ENCODE results near the gene DCTPP1. TPM values are rescaled to one million over a fixed set of nuclear protein-coding genes. Genes with fewer than 3 reads are reported as not detected.

The DCTPP1 gene
- total RNA-seq, result 20.0 TPM

GRCh38 chr16:30429678-30430427 lies at the start of gene DCTPP1:
TSS of gene DCTPP1 (minus strand) at chr16:30430030. CDS start at chr16:30429980, 50 bp downstream.

DNA sequence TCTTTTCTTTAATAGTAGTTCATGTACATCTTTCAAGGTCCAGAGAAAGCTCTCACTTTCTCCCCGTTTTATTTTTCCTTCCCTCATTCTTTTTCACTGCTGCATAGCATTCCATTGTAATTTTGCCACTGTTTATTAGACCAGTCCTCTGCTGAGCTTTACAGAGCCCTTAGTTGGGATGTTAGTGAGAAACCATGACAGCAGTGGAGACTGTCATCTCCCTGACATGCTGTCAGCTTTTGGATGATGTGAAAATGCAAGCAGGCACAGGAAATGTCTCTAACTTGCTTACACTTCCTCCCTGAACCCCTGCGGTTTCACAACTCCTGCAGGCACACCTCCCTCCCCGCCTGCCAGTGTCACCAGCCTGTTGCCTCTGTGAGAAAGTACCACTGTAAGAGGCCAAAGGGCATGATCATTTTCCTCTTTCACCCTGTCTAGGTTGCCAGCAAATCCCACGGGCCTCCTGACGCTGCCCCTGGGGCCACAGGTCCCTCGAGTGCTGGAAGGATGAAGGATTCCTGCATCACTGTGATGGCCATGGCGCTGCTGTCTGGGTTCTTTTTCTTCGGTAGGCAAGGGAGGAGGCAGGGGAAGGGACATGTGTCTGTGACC lies 42.6 kb upstream of the DCTPP1 start, which contains the start of gene ITGAL:
TSS of gene ITGAL (plus strand) at position 415 of the 615 bp plus-strand sequence. CDS start at position 511, 96 bp downstream.

DNA sequence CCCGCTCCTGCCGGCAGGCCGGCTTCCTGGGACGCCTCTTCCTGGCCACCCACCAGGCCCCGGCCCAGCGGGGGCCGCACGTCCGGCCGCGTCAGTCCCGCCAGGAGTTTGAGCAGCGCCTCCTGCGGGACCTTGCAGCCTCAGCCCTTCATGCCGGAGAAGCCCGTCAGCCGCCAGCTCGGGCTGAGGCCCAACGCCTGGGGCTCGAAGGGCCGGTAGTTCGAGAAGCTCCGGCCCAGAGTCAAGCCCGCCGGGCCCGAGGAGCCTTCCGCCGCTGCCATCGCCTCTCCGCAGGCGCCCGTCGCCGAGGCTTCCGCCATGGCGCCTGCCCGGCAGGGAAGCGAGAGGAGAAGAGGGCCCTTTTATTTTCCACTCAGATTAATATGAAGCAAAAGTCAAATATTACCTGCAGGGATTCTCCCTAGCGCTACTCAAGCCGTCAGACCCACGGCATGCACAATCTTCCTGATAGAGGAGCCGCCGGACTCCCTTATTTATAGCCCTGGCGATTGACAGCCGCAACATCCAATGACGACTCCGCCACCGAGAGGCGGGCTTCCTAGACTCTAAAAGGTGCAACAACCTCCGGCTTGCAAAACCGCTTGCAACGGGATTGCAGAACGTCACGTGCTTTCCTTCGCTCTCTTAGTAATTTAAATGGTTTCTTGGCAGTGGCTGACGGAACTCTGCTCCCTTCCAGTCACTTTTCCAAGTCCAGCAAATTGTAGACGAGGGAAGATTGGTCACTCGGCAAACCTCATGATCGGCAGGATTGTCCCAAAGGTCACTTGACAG lies 15.8 kb upstream of the DCTPP1 start, which contains the start of gene SEPHS2:
TSS of gene SEPHS2 (minus strand) at position 467 of the 795 bp plus-strand sequence. CDS start at position 320, 147 bp downstream.

DNA sequence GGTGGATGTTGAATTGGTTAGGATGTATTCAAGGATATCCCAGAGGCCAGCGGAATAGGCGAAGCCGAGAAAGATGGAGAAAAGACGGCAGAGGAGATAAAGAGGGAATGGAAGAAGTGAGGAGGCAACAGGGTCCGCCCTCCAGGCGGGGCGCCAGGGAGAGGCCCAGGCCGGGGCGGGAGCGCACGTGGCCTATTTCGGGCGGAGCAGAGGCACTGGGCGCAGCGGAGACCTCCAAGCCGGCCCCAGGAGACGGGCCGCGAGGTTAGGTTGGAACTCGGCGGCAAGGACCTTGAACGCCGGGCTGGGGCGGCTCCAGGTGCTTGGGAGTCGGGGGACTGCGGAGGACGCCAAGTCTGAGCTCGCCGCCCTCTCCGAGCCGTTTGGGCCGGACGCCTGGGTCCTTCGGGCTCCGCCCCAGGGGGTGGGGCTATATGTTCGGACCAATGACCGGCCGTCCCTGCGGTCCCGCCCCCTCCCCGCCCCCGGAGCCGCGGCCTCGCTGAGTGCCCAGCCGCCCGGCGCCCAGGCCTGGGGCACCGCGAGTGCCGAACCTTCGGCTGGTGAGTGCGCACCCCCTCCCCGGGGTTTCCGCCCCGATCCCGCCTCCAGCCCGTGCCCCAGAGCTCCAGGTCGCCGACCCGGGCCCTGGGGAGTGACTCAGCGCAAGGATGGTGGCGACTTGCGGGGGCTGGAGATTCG lies 22.6 kb downstream of the DCTPP1 start, which contains the start of gene ZNF771:
TSS of gene ZNF771 (plus strand) at position 505 of the 702 bp plus-strand sequence. CDS start 448 bp downstream, outside the sequence.

DNA sequence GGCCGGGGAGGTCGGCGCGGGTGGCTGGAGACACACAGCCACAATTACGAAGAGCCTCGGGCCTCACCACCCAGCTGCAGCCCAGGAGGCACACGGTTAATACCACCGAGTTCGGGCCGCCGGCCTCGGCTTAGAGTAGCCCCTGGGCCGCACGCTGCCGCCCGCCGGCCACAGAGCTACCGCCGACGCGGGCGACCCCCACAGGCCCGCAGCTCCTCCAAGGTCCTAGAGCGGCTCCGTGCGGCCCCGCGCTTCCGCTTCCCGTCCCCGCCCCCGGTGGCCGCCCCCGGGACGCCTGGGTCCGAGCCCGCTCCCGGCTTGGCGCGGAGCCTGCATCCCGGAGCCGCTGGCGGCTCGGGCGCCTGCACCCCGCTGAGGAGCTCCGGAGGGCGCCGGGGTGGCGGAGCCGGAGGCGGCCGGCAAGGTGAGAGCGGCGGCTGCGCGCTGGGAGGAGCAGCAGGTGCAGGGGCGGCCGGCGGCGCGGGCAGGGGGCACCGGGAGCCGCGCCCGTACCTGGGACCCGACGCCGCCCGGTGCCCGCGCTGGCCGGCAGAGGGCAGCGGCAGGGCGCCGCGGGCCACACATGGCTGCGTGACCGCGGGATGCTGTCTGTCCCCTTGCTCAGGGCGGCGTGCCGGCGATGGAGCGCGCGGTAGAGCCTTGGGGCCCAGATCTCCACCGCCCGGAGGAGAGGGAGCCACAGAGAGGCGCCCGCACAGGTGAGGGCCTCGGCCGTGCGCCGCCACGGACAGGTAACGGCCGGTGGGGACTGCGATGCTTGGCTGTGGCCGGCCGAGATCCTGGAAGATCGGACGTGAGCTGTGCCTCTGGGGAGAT lies 34.5 kb downstream of the DCTPP1 start, which contains the start of gene ZNF48:
TSS of gene ZNF48 (plus strand) at position 266 of the 837 bp plus-strand sequence. CDS start at position 641, 375 bp downstream.

DNA sequence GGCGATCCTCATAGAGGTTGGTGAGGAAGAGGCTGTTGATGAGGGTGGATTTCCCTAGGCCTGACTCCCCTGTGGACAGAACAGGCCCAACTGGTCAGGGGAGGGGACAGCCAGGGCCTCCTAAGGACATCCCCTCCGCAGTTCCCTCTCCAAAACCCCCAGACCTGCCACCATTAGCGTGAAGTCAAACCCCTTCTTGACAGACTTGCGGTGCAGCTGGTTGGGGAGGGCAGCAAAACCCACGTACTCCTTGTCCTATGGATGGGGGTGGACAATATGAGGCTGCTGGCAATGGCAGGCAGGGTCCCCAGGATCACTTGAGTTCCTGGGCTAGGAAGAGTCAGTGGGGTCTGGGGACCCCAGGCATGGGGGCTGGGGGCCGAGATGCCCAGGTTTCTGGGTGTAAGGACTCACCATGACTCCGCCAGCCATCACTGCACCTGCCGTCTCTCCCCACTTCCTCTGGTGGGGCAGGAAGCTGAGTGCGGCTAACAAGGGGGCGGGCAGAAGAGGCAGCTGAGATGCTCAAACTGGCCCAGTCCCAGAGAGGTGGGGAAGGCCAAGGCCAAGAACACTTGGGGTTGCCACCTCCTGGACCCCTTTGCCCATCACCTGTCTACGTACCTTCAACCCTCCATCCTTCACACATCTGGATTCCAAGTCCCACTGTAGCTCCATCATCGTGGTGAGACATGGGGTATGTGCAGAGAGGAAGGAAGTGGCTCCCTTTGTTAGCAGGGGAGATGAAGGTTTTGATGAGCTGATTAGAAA lies 47.5 kb downstream of the DCTPP1 start, which contains the start of gene SEPTIN1:
TSS of gene SEPTIN1 (minus strand) at position 451 of the 771 bp plus-strand sequence. CDS start at position 432, 19 bp downstream.

GRCh38 chr16:30374538-30374937 lies 55.3 kb downstream of the DCTPP1 start, which contains the start of gene MYL11:
TSS of gene MYL11 (plus strand) at chr16:30374802. CDS start at chr16:30374858, 56 bp downstream.

Other genes with a start within 250 kb of the DCTPP1 start
- gene CORO1A, start 246.4 kb downstream of the DCTPP1 start, total RNA-seq, result 13.0 TPM
- 50.9 TPM for gene BOLA2B, start 236.4 kb downstream of the DCTPP1 start, total RNA-seq
- 11.5 TPM for gene SLX1A, start 236.2 kb downstream of the DCTPP1 start, total RNA-seq
- gene SULT1A3, start 230.8 kb downstream of the DCTPP1 start, total RNA-seq, result 10.4 TPM
- gene NPIPB13, start 181.6 kb downstream of the DCTPP1 start, total RNA-seq, result not detected
- gene CD2BP2, start 74.7 kb downstream of the DCTPP1 start, total RNA-seq, result 38.5 TPM
- gene TBC1D10B, start 59.5 kb downstream of the DCTPP1 start, total RNA-seq, result 38.1 TPM
- 194 TPM for gene MYL11, start 55.2 kb downstream of the DCTPP1 start, total RNA-seq
- 0.44 TPM for gene SEPTIN1, start 47.5 kb downstream of the DCTPP1 start, total RNA-seq
- 18.3 TPM for gene ZNF48, start 34.6 kb downstream of the DCTPP1 start, total RNA-seq
- gene ZNF771, start 22.4 kb downstream of the DCTPP1 start, total RNA-seq, result 8.4 TPM
- 17.2 TPM for gene SEPHS2, start 15.8 kb upstream of the DCTPP1 start, total RNA-seq
- gene ITGAL, start 42.7 kb upstream of the DCTPP1 start, total RNA-seq, result 3.8 TPM
- 26.4 TPM for gene ZNF768, start 96.5 kb upstream of the DCTPP1 start, total RNA-seq
- 18.6 TPM for gene ZNF747, start 104.8 kb upstream of the DCTPP1 start, total RNA-seq
- gene ZNF764, start 128.3 kb upstream of the DCTPP1 start, total RNA-seq, result 17.8 TPM
- 9.2 TPM for gene ZNF688, start 141.7 kb upstream of the DCTPP1 start, total RNA-seq
- 30.5 TPM for gene ZNF785, start 155.7 kb upstream of the DCTPP1 start, total RNA-seq
- 8.2 TPM for gene ZNF689, start 180.4 kb upstream of the DCTPP1 start, total RNA-seq
- 26.1 TPM for gene PRR14, start 220.9 kb upstream of the DCTPP1 start, total RNA-seq
- gene FBRS, start 228.4 kb upstream of the DCTPP1 start, total RNA-seq, result 30.7 TPM

Measured in camera-type eye (tissue), 1 donor.